SK-N-DZ (cell line): ENCODE results near the gene FRMD6.
A peak's percentile ranks its signal among the peaks of the same experiment; 100 is the strongest.

Experiments used
- DNase-seq: peaks from one replicate; pipeline ENCODE4 v3.0.0-alpha.2; 2015; ENCODE audit warnings: low spot score
- small RNA-seq, 2 experiments: library from RNA; depleted of rRNA; stranded (forward); fragments of <200 nt; gene quantifications; one replicate each; pipeline ENCODE3, GENCODE V24; 2014

The FRMD6 gene

DNA sequence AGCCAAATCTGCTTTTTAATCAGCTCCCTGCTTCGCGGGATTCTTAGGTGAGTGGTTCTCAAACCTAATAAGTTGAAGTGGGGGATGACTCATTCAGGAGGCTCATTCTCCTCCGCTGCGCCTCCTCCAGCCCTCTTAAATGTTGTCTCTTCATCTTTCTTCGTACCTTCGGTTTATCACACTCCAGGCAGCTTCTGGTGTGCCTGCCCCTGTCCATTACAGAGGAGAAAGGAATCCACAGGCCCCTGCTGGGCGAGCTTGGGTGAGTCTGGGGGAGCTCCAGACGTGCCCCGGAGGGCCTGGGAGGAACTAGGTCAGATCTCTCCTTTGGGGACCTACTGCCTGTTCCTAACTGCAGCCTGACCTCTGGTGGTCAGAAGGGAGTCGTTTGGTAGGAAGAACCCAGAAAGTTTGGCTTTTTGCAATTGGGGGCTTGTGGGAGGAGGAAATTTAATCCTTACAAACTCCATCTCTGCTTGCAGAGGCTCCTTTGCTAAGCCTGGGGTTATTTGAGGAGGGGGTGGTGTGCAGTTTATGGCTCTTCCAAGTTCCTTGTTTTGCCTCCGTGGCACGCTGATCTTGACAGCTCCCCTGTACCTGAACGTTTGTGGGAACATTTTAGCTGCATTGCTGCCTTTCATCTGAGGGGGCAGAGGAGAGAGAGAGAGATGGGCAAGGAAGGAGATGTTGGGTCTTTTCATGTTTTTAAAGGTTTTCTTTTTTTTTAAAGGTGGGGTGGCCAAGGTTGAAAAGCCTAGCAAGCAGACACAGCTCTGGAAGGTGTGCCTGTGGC, 124.6 kb downstream of the FRMD6 start:
- peak; percentile 82 for DNase-seq

DNA sequence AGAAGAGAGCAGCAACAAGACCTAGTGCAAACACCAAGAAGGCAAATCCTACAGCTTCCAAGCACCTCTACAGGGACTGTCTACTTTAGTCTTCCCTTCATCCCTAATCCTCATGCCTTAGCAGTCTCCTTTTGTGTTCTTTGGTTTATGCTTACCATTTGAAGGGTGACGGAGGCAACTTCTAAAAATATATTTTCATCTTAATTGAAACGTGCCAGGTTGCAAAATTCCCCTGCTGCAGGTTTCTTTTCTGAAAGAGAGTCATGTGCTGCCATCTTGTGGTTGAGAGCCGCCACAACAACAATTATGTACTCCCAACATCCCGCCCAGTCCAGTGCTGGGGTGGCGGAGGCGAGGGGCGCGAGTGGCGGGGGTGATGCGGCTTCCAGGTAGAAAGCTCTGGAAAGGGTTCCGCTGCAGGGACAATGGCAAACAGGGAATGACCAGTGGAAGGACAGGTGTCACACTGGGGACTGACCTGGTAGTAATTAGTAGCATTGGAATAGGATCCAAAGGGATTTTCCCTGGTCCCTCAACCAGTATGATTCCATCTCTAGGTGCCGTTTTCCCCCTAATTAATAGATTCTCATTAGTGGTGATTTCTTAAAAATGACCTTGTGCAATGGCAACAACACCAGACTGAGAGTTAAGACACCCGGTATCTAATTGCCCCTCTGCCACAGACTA, 128.4 kb downstream of the FRMD6 start:
- peak; percentile 64 for DNase-seq

Small RNAs within 50 kb of the gene (small RNA-seq; reads per million reads assigned to genes)
- gene OR7E159P (0 to 0.04 reads per million in 2 experiments), gene RNA5SP385 (0 reads per million in 2 experiments), gene RNU6-301P (0 reads per million in 2 experiments)
